GM23338 (cell line): ENCODE data around the gene GRIN1. TPM values are rescaled to one million over a fixed set of nuclear protein-coding genes. Genes with fewer than 3 reads are reported as not detected.
A peak's percentile ranks its signal among the peaks of the same experiment; 100 is the strongest.

Source experiments
- ATAC-seq: fragments of 200-7000 bp; cut with Tn5 transposase; 3 replicates; pipeline ENCODE4 v1.9.1; 2020
- DNase-seq: peaks from one replicate; pipeline ENCODE4 v3.0.0-alpha.2; 2015; ENCODE audit warnings: low spot score
- H2AFZ ChIP-seq: fragments of 200-600 bp; sonication (generic); 2 replicates; pipeline ENCODE4 v1.8.0; 2016; ENCODE audit warnings: antibody characterized with exemption, mild to moderate bottlenecking, moderate library complexity
- H3F3A ChIP-seq: fragments of 200-600 bp; sonication (generic); replicated peaks from 2 replicates; pipeline ENCODE4 v1.8.0; 2017; ENCODE audit warnings: antibody characterized with exemption, mixed run types, low read depth
- H3K27ac ChIP-seq: fragments of 200-600 bp; sonication (generic); 2 replicates; pipeline ENCODE4 v1.6.1; 2016; ENCODE audit warnings: low read depth
- H3K27me3 ChIP-seq: fragments of 200-600 bp; sonication (generic); 2 replicates; pipeline ENCODE4 v1.8.0; 2016; ENCODE audit warnings: mild to moderate bottlenecking, mixed run types, moderate library complexity; ENCODE audit not compliant: insufficient read depth
- H3K36me3 ChIP-seq: fragments of 200-600 bp; sonication (generic); 2 replicates; pipeline ENCODE4 v1.8.0; 2016; ENCODE audit warnings: mild to moderate bottlenecking; ENCODE audit not compliant: insufficient read depth
- H3K4me1 ChIP-seq: fragments of 200-600 bp; sonication (generic); 2 replicates; pipeline ENCODE4 v1.8.0; 2016; ENCODE audit warnings: mild to moderate bottlenecking, moderate library complexity; ENCODE audit not compliant: insufficient read depth
- H3K4me2 ChIP-seq: fragments of 200-600 bp; sonication (generic); 2 replicates; pipeline ENCODE4 v1.7.1; 2017; ENCODE audit warnings: mixed run types
- H3K4me3 ChIP-seq: fragments of 200-600 bp; sonication (generic); 2 replicates; pipeline ENCODE4 v1.6.1; 2016; ENCODE audit warnings: mixed run types
- H3K79me2 ChIP-seq: fragments of 200-600 bp; sonication (generic); replicated peaks from 2 replicates; pipeline ENCODE4 v1.8.0; 2017; ENCODE audit warnings: mild to moderate bottlenecking; ENCODE audit not compliant: insufficient read depth
- H3K9me2 ChIP-seq: fragments of 200-600 bp; sonication (generic); 2 replicates; pipeline ENCODE4 v1.8.0; 2017; ENCODE audit not compliant: insufficient read depth
- H4K20me1 ChIP-seq: fragments of 200-600 bp; sonication (generic); replicated peaks from 2 replicates; pipeline ENCODE4 v1.8.0; 2017; ENCODE audit warnings: mild to moderate bottlenecking; ENCODE audit not compliant: insufficient read depth
- H3K27ac Mint-ChIP-seq: 2 replicates; pipeline ENCODE4 v1.8.0; 2020; ENCODE audit warnings: inconsistent platforms, mild to moderate bottlenecking, moderate library complexity, mixed read lengths
- H3K27me3 Mint-ChIP-seq: 3 replicates; pipeline ENCODE4 v1.8.0; 2022; ENCODE audit warnings: low read depth, mild to moderate bottlenecking, moderate library complexity, mixed read lengths, inconsistent platforms; ENCODE audit not compliant: insufficient read depth, poor library complexity
- H3K36me3 Mint-ChIP-seq: 3 replicates; pipeline ENCODE4 v1.8.0; 2021; ENCODE audit warnings: low read depth, mild to moderate bottlenecking, inconsistent platforms, moderate library complexity, mixed read lengths
- H3K4me1 Mint-ChIP-seq: 3 replicates; pipeline ENCODE4 v1.8.0; 2020; ENCODE audit warnings: mild to moderate bottlenecking, inconsistent platforms, mixed read lengths
- H3K4me3 Mint-ChIP-seq: 3 replicates; pipeline ENCODE4 v1.8.0; 2021; ENCODE audit warnings: moderate library complexity, mild to moderate bottlenecking, inconsistent platforms, mixed read lengths
- H3K9me3 Mint-ChIP-seq: 3 replicates; pipeline ENCODE4 v1.8.0; 2020; ENCODE audit warnings: moderate library complexity, mild to moderate bottlenecking, inconsistent platforms, mixed read lengths
- CREB1 ChIP-seq: fragments of 250-450 bp; sonication (Bioruptor Pico); IDR thresholded peaks from 2 replicates; pipeline ENCODE4 v1.5.0; 2020; ENCODE audit warnings: low read depth, mild to moderate bottlenecking, moderate library complexity
- EZH2 ChIP-seq: fragments of 200-600 bp; sonication (generic); IDR thresholded peaks from one replicate; pipeline ENCODE4 v1.8.0; 2017; ENCODE audit warnings: antibody characterized with exemption, mild to moderate bottlenecking, low read depth; ENCODE audit not compliant: unreplicated experiment
- NANOG ChIP-seq: IDR thresholded peaks from 2 replicates; pipeline ENCODE4 v1.6.1; 2016; ENCODE audit warnings: antibody characterized with exemption, borderline replicate concordance
- POLR2AphosphoS5 ChIP-seq: IDR thresholded peaks from 2 replicates; pipeline ENCODE4 v1.6.1; 2016; ENCODE audit warnings: antibody characterized with exemption, low read depth
- ZNF114 ChIP-seq: fragments of 250-450 bp; sonication (Bioruptor Pico); IDR thresholded peaks from 2 replicates; pipeline ENCODE4 v1.5.0; 2020; ENCODE audit warnings: mild to moderate bottlenecking, moderate library complexity
- ZNF331 ChIP-seq: fragments of 250-450 bp; sonication (Bioruptor Pico); IDR thresholded peaks from 2 replicates; pipeline ENCODE4 v1.5.0; 2020; ENCODE audit warnings: low read depth, mild to moderate bottlenecking, moderate library complexity
- polyA plus RNA-seq: library from polyadenylated mRNA; unstranded; fragments of >200 nt; fragmentation: Nextera tagmentation; extraction: Ambion mirVana; gene quantifications from 2 replicates; pipeline ENCODE4 v1.2.1, GENCODE V29; 2016
- total RNA-seq: library from RNA; depleted of rRNA; stranded (reverse); fragments of >200 nt; shearing (Covaris generic); gene quantifications from 2 replicates; pipeline ENCODE4 v1.2.3, GENCODE V29; 2014
- TF ChIP-seq, protein P1 (sequence below): fragments of 250-450 bp; sonication (Bioruptor Pico); IDR thresholded peaks from 2 replicates; pipeline ENCODE4 v1.5.0; 2020; ENCODE audit warnings: mild to moderate bottlenecking, moderate library complexity

The GRIN1 gene
- total and polyA plus RNA-seq, 2 experiments from 2014 or later = 2.7 to 5.5 TPM

DNA sequence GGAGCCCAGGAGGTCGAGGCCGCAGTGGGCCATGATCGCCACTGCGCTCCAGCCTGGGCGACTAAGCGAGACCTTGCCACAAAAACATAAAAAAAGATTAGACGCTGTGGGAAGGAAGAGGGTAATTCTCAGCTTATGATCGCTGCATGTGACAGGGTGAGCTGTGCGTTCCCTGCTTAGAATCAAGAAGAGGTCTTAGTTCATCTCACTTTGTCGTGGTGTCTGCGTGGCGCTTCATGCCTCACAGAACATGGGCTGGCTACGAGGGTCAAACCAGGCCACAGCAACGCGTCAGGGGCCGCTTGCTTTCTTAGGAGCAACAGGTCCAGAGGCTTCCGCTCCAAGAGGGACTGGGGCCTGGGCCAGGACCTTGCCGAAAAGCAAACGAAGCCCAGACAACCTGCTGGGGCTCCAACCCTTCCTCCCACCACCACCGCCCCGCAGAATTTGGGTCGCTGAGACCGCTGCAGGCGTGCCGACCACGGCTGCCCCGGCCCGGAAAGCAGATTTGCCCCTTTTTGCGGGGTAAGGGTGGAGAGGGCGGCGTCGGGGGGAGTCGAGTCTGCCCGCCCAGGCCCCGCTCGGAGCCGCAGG is 10.0 kb upstream of the GRIN1 start:
- no peaks in the 10 kb centered on the region; the same call in 1 of the 2 replicates for H4K20me1 ChIP-seq
- H3F3A ChIP-seq = peaks cover 8% of the 10 kb centered on the region
- peak overlapping the region; percentile 89 for H3K4me3 Mint-ChIP-seq
- no peaks in the 10 kb centered on the region for H3K36me3 ChIP-seq
- peaks cover 15% of the 10 kb centered on the region for H3K4me1 Mint-ChIP-seq
- ATAC-seq (peak; percentile 21), DNase-seq (peak; percentile 57)
- peaks cover 8% of the 10 kb centered on the region for H3K27me3 Mint-ChIP-seq
- peaks cover 21% of the 10 kb centered on the region for H3K27me3 ChIP-seq
- H3K4me3 ChIP-seq = peak overlapping the region; percentile 82
- no peaks in the 10 kb centered on the region for H3K9me2 ChIP-seq
- peak overlapping the region; percentile 90 for H2AFZ ChIP-seq
- TF ChIP-seq EZH2 (peak; percentile 39), ZNF331 (CRISPR knock-in tag) (no peak)
- H3K36me3 Mint-ChIP-seq = no peaks in the 10 kb centered on the region; the same call in 2 of the 3 replicates
- H3K27ac Mint-ChIP-seq = no peak overlapping the region
- H3K27ac ChIP-seq = no peak overlapping the region
- peaks cover 10% of the 10 kb centered on the region; the same call in 1 of the 2 replicates for H3K4me1 ChIP-seq
- no peaks in the 10 kb centered on the region; the same call in 2 of the 3 replicates for H3K9me3 Mint-ChIP-seq
- 0 out of 2 replicates have a peak, but pooled peaks cover 8% of the 10 kb centered on the region for H3K79me2 ChIP-seq
- peak overlapping the region; percentile 95 for H3K4me2 ChIP-seq

DNA sequence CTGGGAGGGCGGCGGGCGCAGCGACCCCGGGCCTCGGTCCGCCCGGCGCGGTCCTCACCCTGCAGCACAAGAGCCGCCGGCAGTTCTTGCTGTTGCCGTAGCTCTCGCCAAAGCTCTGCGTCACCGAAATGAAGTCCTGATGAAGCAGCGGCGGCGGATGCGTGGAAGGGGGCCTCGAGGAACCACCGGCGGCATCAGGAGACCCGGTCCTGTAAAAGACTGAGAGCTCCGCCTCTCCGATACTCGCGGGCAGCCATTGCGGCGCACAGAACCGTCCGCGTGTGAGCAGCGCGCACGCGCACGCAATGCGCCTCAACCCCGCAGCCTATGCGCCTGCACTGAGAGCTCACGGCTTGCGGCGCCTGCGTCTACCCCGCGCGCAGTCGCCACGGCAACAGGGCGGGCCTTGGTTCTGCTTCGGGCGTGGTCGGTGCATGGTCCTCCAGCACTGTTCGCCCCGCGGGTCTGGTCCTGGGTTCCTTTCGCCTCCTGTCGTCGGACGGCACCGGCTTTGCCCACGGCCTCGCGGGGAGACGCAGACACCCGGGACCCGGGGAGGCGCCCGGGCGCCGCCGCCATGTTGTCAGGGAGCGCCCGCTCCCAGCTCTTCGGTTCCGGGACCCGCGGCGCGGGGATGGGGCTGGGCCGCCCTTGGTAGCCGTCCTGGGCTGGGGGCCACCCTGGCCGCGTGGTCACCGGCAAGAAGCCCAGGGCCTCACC is 9.3 kb upstream of the GRIN1 start:
- Histone ChIP-seq H4K20me1 (no peaks in the 10 kb centered on the region; the same call in 1 of the 2 replicates), H3K27ac (no peak overlapping the region), H2AFZ (peak overlapping the region; percentile 90), H3K36me3 (no peaks in the 10 kb centered on the region), H3K4me1 (peaks cover 10% of the 10 kb centered on the region; the same call in 1 of the 2 replicates), H3K9me2 (no peaks in the 10 kb centered on the region), H3F3A (peaks cover 8% of the 10 kb centered on the region), H3K27me3 (peaks cover 21% of the 10 kb centered on the region), H3K4me3 (peak overlapping the region; percentile 82), H3K4me2 (peak overlapping the region; percentile 95), H3K79me2 (0 out of 2 replicates have a peak, but pooled peaks cover 8% of the 10 kb centered on the region)
- Mint-ChIP-seq H3K9me3 (no peaks in the 10 kb centered on the region; the same call in 2 of the 3 replicates), H3K27ac (no peak overlapping the region), H3K36me3 (no peaks in the 10 kb centered on the region; the same call in 2 of the 3 replicates), H3K27me3 (peaks cover 8% of the 10 kb centered on the region), H3K4me1 (peaks cover 15% of the 10 kb centered on the region), H3K4me3 (peak overlapping the region; percentile 89)
- peak; percentile 61; the same call in 1 of the 2 replicates for TF ChIP-seq CREB1 (CRISPR knock-in tag)
- no peak; the same call in none of the 2 replicates for TF ChIP-seq POLR2AphosphoS5
- ATAC-seq = peak; percentile 96
- DNase-seq = peak; percentile 94

DNA sequence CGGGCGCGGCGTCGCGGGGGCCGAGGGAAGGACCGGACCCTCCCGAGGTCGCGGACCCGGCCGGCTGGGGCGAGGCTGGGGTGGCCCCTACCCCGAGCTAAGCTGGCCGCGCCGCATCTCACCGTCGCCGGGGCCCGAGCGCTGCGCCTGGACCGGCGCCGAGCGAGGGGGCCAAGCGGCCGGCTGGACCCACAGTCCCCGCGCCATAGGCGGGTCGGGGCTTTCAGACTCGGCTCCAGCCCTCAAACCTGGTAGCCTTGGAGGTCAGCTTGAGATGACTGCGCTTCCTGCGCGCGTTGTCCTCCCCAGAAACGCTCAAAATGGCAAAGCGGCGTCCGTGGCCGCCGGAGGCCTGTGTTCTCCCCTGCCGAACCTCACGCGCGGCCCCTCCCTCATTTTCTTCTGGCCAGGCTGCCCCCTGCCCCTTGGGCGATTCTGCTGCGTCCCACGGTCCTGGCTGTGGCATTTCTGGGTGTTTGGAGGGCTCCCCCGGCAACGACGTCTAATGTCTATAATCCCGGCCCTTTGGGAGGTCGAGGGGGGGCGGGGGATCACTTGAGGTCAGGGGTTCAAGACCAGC is 8.7 kb upstream of the GRIN1 start:
- peaks cover 10% of the 10 kb centered on the region for H3K27me3 Mint-ChIP-seq
- no peak overlapping the region for H3K27ac Mint-ChIP-seq
- Histone ChIP-seq H3K9me2 (no peaks in the 10 kb centered on the region), H3K4me3 (peak overlapping the region; percentile 82), H2AFZ (peak overlapping the region; percentile 90; the same call in 1 of the 2 replicates), H3K4me2 (peak overlapping the region; percentile 95), H3F3A (peaks cover 8% of the 10 kb centered on the region), H4K20me1 (no peaks in the 10 kb centered on the region; the same call in 1 of the 2 replicates), H3K4me1 (peaks cover 10% of the 10 kb centered on the region; the same call in 1 of the 2 replicates), H3K27me3 (peaks cover 21% of the 10 kb centered on the region), H3K79me2 (0 out of 2 replicates have a peak, but pooled peaks cover 8% of the 10 kb centered on the region), H3K36me3 (no peaks in the 10 kb centered on the region), H3K27ac (no peak overlapping the region)
- DNase-seq = peak; percentile 41
- peak; percentile 62 for ATAC-seq
- peak overlapping the region; percentile 82 for H3K4me3 Mint-ChIP-seq
- no peaks in the 10 kb centered on the region; the same call in 2 of the 3 replicates for H3K36me3 Mint-ChIP-seq
- H3K9me3 Mint-ChIP-seq = no peaks in the 10 kb centered on the region; the same call in 2 of the 3 replicates
- H3K4me1 Mint-ChIP-seq = peaks cover 15% of the 10 kb centered on the region
- no peak for TF ChIP-seq NANOG
- TF ChIP-seq CREB1 (CRISPR knock-in tag) = no peak
- TF ChIP-seq, protein P1, sequence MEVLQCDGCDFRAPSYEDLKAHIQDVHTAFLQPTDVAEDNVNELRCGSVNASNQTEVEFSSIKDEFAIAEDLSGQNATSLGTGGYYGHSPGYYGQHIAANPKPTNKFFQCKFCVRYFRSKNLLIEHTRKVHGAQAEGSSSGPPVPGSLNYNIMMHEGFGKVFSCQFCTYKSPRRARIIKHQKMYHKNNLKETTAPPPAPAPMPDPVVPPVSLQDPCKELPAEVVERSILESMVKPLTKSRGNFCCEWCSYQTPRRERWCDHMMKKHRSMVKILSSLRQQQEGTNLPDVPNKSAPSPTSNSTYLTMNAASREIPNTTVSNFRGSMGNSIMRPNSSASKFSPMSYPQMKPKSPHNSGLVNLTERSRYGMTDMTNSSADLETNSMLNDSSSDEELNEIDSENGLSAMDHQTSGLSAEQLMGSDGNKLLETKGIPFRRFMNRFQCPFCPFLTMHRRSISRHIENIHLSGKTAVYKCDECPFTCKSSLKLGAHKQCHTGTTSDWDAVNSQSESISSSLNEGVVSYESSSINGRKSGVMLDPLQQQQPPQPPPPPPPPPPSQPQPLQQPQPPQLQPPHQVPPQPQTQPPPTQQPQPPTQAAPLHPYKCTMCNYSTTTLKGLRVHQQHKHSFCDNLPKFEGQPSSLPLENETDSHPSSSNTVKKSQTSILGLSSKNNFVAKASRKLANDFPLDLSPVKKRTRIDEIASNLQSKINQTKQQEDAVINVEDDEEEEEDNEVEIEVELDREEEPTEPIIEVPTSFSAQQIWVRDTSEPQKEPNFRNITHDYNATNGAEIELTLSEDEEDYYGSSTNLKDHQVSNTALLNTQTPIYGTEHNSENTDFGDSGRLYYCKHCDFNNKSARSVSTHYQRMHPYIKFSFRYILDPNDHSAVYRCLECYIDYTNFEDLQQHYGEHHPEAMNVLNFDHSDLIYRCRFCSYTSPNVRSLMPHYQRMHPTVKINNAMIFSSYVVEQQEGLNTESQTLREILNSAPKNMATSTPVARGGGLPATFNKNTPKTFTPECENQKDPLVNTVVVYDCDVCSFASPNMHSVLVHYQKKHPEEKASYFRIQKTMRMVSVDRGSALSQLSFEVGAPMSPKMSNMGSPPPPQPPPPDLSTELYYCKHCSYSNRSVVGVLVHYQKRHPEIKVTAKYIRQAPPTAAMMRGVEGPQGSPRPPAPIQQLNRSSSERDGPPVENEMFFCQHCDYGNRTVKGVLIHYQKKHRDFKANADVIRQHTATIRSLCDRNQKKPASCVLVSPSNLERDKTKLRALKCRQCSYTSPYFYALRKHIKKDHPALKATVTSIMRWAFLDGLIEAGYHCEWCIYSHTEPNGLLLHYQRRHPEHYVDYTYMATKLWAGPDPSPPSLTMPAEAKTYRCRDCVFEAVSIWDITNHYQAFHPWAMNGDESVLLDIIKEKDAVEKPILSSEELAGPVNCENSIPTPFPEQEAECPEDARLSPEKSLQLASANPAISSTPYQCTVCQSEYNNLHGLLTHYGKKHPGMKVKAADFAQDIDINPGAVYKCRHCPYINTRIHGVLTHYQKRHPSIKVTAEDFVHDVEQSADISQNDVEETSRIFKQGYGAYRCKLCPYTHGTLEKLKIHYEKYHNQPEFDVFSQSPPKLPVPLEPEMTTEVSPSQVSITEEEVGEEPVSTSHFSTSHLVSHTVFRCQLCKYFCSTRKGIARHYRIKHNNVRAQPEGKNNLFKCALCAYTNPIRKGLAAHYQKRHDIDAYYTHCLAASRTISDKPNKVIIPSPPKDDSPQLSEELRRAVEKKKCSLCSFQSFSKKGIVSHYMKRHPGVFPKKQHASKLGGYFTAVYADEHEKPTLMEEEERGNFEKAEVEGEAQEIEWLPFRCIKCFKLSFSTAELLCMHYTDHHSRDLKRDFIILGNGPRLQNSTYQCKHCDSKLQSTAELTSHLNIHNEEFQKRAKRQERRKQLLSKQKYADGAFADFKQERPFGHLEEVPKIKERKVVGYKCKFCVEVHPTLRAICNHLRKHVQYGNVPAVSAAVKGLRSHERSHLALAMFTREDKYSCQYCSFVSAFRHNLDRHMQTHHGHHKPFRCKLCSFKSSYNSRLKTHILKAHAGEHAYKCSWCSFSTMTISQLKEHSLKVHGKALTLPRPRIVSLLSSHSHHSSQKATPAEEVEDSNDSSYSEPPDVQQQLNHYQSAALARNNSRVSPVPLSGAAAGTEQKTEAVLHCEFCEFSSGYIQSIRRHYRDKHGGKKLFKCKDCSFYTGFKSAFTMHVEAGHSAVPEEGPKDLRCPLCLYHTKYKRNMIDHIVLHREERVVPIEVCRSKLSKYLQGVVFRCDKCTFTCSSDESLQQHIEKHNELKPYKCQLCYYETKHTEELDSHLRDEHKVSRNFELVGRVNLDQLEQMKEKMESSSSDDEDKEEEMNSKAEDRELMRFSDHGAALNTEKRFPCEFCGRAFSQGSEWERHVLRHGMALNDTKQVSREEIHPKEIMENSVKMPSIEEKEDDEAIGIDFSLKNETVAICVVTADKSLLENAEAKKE = no peak
- TF ChIP-seq EZH2 = no peak
- TF ChIP-seq ZNF114 (CRISPR knock-in tag) = no peak
